SU-DHL-6 (cell line): ENCODE measurements around the gene BMP10.
A peak's percentile ranks its signal among the peaks of the same experiment; 100 is the strongest.

Experiments
- H2AFZ ChIP-seq: fragments of 200-600 bp; sonication (generic); 2 replicates; pipeline ENCODE4 v1.6.1; 2014; ENCODE audit warnings: low read depth, mild to moderate bottlenecking, moderate library complexity, mixed read lengths, antibody characterized with exemption, low read length; ENCODE audit not compliant: severe bottlenecking
- H3F3A ChIP-seq: fragments of 200-600 bp; shearing (Covaris generic); 2 replicates; pipeline ENCODE4 v1.6.0; 2016; ENCODE audit warnings: antibody characterized with exemption, mild to moderate bottlenecking; ENCODE audit not compliant: insufficient read depth
- H3K27ac ChIP-seq: fragments of 200-600 bp; sonication (generic); 2 replicates; pipeline ENCODE4 v1.5.1; 2016; ENCODE audit warnings: low read depth, mild to moderate bottlenecking, low read length, moderate library complexity, mixed read lengths
- H3K27me3 ChIP-seq: fragments of 200-600 bp; sonication (generic), shearing (Covaris generic); 2 replicates; pipeline ENCODE4 v1.6.0; 2014; ENCODE audit warnings: mild to moderate bottlenecking, low read length
- H3K36me3 ChIP-seq: fragments of 200-600 bp; sonication (generic); 2 replicates; pipeline ENCODE4 v1.6.1; 2014; ENCODE audit warnings: mild to moderate bottlenecking, low read length, mixed read lengths
- H3K4me2 ChIP-seq: fragments of 300-600, 200-600 bp; shearing (Covaris generic), sonication (generic); 2 replicates; pipeline ENCODE4 v1.6.0; 2014; ENCODE audit warnings: low read length, low read depth, mild to moderate bottlenecking; ENCODE audit not compliant: poor library complexity, severe bottlenecking
- H3K4me3 ChIP-seq: fragments of 200-600 bp; sonication (generic); 2 replicates; pipeline ENCODE4 v1.5.1; 2014; ENCODE audit warnings: antibody characterized with exemption, low read length, mild to moderate bottlenecking, mixed read lengths; ENCODE audit not compliant: insufficient read depth, poor library complexity, severe bottlenecking
- H3K79me2 ChIP-seq: fragments of 200-600 bp; sonication (generic); 2 replicates; pipeline ENCODE4 v1.6.1; 2014; ENCODE audit warnings: mild to moderate bottlenecking, low read length, moderate library complexity; ENCODE audit not compliant: insufficient read depth
- H3K9ac ChIP-seq: fragments of 200-600 bp; sonication (generic); 2 replicates; pipeline ENCODE4 v1.7.0; 2014; ENCODE audit warnings: mild to moderate bottlenecking, low read length
- H3K9me2 ChIP-seq: fragments of 200-600 bp; sonication (generic); replicated peaks from 2 replicates; pipeline ENCODE4 v1.6.1; 2014; ENCODE audit warnings: low read length; ENCODE audit not compliant: insufficient read depth
- H3K9me3 ChIP-seq: fragments of 200-600 bp; sonication (generic); 2 replicates; pipeline ENCODE4 v1.6.1; 2014; ENCODE audit warnings: low read length, mixed read lengths; ENCODE audit not compliant: insufficient read depth
- H4K20me1 ChIP-seq: fragments of 200-600 bp; sonication (generic); 2 replicates; pipeline ENCODE4 v1.6.1; 2014; ENCODE audit warnings: low read depth, mild to moderate bottlenecking, antibody characterized with exemption, low read length, moderate library complexity, mixed read lengths
- CTCF ChIP-seq: fragments of 200-600 bp; sonication (generic); IDR thresholded peaks from one replicate; pipeline ENCODE4 v1.5.1; 2017; ENCODE audit warnings: antibody characterized with exemption, mild to moderate bottlenecking, low read length, moderate library complexity; ENCODE audit not compliant: insufficient read depth, poor library complexity, severe bottlenecking
- EZH2phosphoT487 ChIP-seq: fragments of 200-600 bp; sonication (generic), shearing (Covaris generic); conservative IDR thresholded peaks from 2 replicates; pipeline ENCODE4 v1.6.1; 2018; ENCODE audit warnings: mild to moderate bottlenecking, antibody characterized with exemption, low read length, moderate library complexity, mixed read lengths

BMP10 gene

GRCh38 chr2:68911246-68911645, 40.0 kb upstream of the BMP10 start:
- H3K4me3 ChIP-seq = no peak overlapping the region
- no peaks in the 10 kb centered on the region for H3K27me3 ChIP-seq
- no peak overlapping the region for H3K9ac ChIP-seq
- no peak overlapping the region for H3K27ac ChIP-seq
- H3K4me2 ChIP-seq = no peak overlapping the region
- no peaks in the 10 kb centered on the region for H3K36me3 ChIP-seq
- no peaks in the 10 kb centered on the region for H3K9me2 ChIP-seq
- H3K79me2 ChIP-seq = no peaks in the 10 kb centered on the region
- no peaks in the 10 kb centered on the region for H3K9me3 ChIP-seq
- no peaks in the 10 kb centered on the region for H4K20me1 ChIP-seq
- peaks cover 4% of the 10 kb centered on the region; the same call in 1 of the 2 replicates for H3F3A ChIP-seq
- no peak overlapping the region for H2AFZ ChIP-seq
- TF ChIP-seq EZH2phosphoT487 = no peak
- TF ChIP-seq CTCF = no peak

DNA sequence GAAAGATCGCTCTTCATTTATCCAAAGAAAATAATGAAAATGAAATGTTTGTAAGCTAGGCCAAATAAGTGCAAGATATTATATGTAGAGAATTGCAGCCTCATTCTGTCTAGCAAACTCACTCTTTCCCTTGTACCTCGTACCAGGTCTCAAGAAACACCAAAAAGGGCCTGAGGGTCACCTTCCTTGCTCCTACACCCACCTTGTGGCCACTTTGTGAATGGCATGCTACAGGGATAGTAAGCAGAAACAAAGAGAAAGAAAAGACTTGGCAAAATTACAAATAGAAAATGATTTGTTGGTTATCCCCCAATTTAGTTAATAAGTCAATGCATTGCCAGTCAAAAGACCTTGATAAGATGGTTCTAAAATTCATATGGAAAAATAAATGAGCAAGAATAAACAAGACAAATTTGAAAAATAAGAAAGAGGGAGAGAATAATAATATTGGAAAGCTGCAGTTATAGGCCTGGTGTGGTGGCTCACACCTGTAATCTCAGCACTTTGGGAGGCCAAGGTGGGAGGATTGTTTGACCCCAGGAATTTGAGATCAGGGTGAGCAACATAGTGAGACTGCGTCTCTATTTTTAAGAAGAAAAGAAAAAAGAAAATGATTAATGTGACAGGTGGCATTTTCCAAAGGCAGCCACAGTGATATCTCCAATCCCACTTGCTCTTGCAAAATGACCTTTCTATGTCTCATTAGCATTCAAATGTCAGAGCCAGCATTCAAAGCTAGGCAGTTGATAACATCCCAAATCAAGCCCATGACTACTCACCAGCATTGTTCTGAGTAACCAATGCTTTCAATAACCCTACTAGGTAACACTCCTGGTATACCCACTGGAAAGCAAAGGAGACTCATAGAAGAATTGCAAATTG, 38.8 kb upstream of the BMP10 start:
- Histone ChIP-seq H3K79me2 (no peaks in the 10 kb centered on the region), H4K20me1 (no peaks in the 10 kb centered on the region), H3K4me3 (no peak overlapping the region), H3F3A (peaks cover 4% of the 10 kb centered on the region; the same call in 1 of the 2 replicates), H3K27me3 (no peaks in the 10 kb centered on the region), H2AFZ (no peak overlapping the region), H3K27ac (no peak overlapping the region; the same call in 1 of the 2 replicates), H3K9ac (no peak overlapping the region), H3K36me3 (no peaks in the 10 kb centered on the region), H3K9me2 (no peaks in the 10 kb centered on the region), H3K4me2 (no peak overlapping the region), H3K9me3 (no peaks in the 10 kb centered on the region)
- TF ChIP-seq CTCF (peak; percentile 93), EZH2phosphoT487 (no peak)

DNA sequence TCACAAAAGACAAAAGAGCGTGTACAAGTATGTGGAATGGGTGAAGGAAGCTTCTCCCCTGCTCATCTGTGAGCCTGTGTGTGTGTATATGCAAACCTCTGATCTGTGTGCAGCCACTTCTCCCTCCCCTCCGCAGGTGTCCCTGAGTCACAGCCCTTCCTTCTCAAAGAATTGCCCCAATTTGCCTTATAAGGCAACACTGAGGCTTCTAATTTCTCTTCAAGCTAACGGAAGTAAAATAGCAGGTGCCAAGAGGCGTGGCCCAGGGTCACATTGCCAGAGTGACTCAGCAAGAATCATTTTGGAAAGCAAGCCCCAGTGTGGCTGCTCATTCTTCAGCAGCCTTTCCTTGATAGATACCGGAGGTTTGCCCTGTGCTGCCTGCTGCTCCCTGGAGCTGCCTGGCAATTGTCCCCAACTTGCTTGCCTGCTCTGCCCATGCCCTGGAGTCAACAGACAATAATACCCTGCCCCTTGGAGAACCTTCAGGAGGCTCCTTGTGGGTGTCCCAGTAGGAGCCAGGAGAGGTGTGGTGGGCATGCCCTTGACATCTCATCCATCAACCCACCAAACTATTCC, 37.3 kb upstream of the BMP10 start:
- H4K20me1 ChIP-seq = no peaks in the 10 kb centered on the region
- TF ChIP-seq EZH2phosphoT487 (no peak), CTCF (no peak)
- peak overlapping the region; percentile 60 for H3K4me2 ChIP-seq
- no peaks in the 10 kb centered on the region for H3K36me3 ChIP-seq
- H3K27ac ChIP-seq = peak overlapping the region; percentile 93
- peak overlapping the region; percentile 10 for H3K4me3 ChIP-seq
- no peaks in the 10 kb centered on the region for H3K79me2 ChIP-seq
- peak overlapping the region; percentile 61 for H2AFZ ChIP-seq
- no peaks in the 10 kb centered on the region for H3K9me2 ChIP-seq
- H3K27me3 ChIP-seq = no peaks in the 10 kb centered on the region
- H3K9me3 ChIP-seq = no peaks in the 10 kb centered on the region
- H3F3A ChIP-seq = peaks cover 4% of the 10 kb centered on the region; the same call in 1 of the 2 replicates
- H3K9ac ChIP-seq = peak overlapping the region; percentile 55
